Kidney (tissue), 14 donors: Measurements from ENCODE around the gene AGFG2. TPM values are rescaled to one million over a fixed set of nuclear protein-coding genes. Genes with fewer than 3 reads are reported as not detected.
"Not testable (repeated sequence)": the region's sequence is repeated elsewhere in the genome, so short reads cannot be mapped to it uniquely, and the experiment has no call there.

ENCODE experiments used
- DNase-seq, 5 donors: peaks; one replicate each; pipeline ENCODE4 v3.0.0-alpha.2; 2013 to 2020
- FAIRE-seq: peaks from 2 replicates; lab custom pipeline; 2012; peaks lifted over from hg19 to GRCh38; lab: Jason Lieb, UNC
- H3K27ac ChIP-seq, 2 donors: one replicate each; pipeline ENCODE4 v1.7.0; 2013; ENCODE audit warnings: low read depth in 2 of 2, low read length in 2 of 2, inconsistent platforms in 1 of 2
- H3K27me3 ChIP-seq: one replicate; pipeline ENCODE4 v1.7.1; 2013; ENCODE audit warnings: low read length, inconsistent platforms; ENCODE audit not compliant: control insufficient read depth, insufficient read depth
- H3K36me3 ChIP-seq, 3 donors: one replicate each; pipeline versions ENCODE4 v1.7.0 to v1.7.1; 2013; ENCODE audit warnings: low read length in 3 of 3, control low read depth in 1 of 3, inconsistent platforms in 1 of 3; ENCODE audit not compliant: insufficient read depth in 3 of 3, control insufficient read depth in 2 of 3
- H3K4me1 ChIP-seq, 3 donors: one replicate each; pipeline versions ENCODE4 v1.7.0 to v1.7.1; 2013; ENCODE audit warnings: low read length in 3 of 3, inconsistent platforms in 1 of 3, low read depth in 1 of 3; ENCODE audit not compliant: control insufficient read depth in 2 of 3, insufficient read depth in 2 of 3
- H3K4me3 ChIP-seq, 3 donors: one replicate each; pipeline versions ENCODE4 v1.7.0 to v1.8.1; 2013; ENCODE audit warnings: low read length in 3 of 3, control low read depth in 1 of 3, inconsistent platforms in 1 of 3
- H3K9ac ChIP-seq, 3 donors: one replicate each; pipeline versions ENCODE4 v1.7.0 to v1.7.1; 2013; ENCODE audit warnings: low read length in 3 of 3, control low read depth in 1 of 3, inconsistent platforms in 1 of 3
- H3K9me3 ChIP-seq, 3 donors: one replicate each; pipeline versions ENCODE4 v1.7.0 to v1.7.1; 2013; ENCODE audit warnings: low read length in 3 of 3, control low read depth in 1 of 3, inconsistent platforms in 1 of 3; ENCODE audit not compliant: control insufficient read depth in 2 of 3, insufficient read depth in 1 of 3
- CTCF ChIP-seq: IDR thresholded peaks from 3 replicates; pipeline ENCODE4 v1.5.1; 2012; ENCODE audit warnings: mild to moderate bottlenecking, moderate library complexity, borderline replicate concordance; ENCODE audit not compliant: insufficient read depth; ENCODE audit errors: extremely low read depth
- intact Hi-C: fragments of 100-400 bp; cut with DNase I; formaldehyde crosslinking; loops from one replicate; pipeline ENCODE4 v1.11.1; 2022
- polyA plus RNA-seq: library from polyadenylated mRNA; stranded (reverse); fragments of 350-450 nt; fragmentation: Illumina TruSeq; extraction: RNeasy Lipid Tissue Mini Kit (QIAGEN cat#74804); gene quantifications from one replicate; pipeline ENCODE4 v1.2.3, GENCODE V29; 2014; ENCODE audit warnings: low read depth, low replicate concordance; ENCODE audit not compliant: insufficient read depth
- total RNA-seq: library from RNA; stranded (reverse); fragmentation: NEBNext Ultra II Directional; extraction: Animal tissue kit (Norgen Biotek cat#: 25700); gene quantifications from one replicate; pipeline ENCODE4 v1.2.1, GENCODE V29; 2021
- donor health status: control.
- donor health status: control.
- donor health status: control.
- donor health status: control.
- donor health status: control.
- donor health status: DM: yes; HTN: yes; CAD: no.
- donor health status: Normal renal cell carcinoma (clear cell type).

The AGFG2 gene
- total and polyA plus RNA-seq, 2 donors from 2014 or later, result 24.3 to 37.3 TPM

GRCh38 chr7:100523192-100523591 lies 15.8 kb upstream of the AGFG2 start:
- H3K4me3 ChIP-seq, H3K36me3 ChIP-seq, FAIRE-seq, H3K27ac ChIP-seq, DNase-seq, H3K9me3 ChIP-seq, H3K9ac ChIP-seq, intact Hi-C loops, H3K27me3 ChIP-seq, H3K4me1 ChIP-seq: not testable (repeated sequence)

GRCh38 chr7:100528108-100528866 lies 10.7 kb upstream of the AGFG2 start:
- FAIRE-seq, H3K36me3 ChIP-seq, H3K4me3 ChIP-seq, DNase-seq, H3K27me3 ChIP-seq, intact Hi-C loops, H3K9me3 ChIP-seq, H3K27ac ChIP-seq, H3K4me1 ChIP-seq, H3K9ac ChIP-seq: not testable (repeated sequence)

- H3K4me3 ChIP-seq, result no peak overlapping the region
- intact Hi-C loops, result no loop called here
- DNase-seq (no peak), FAIRE-seq (no peak)
- TF ChIP-seq CTCF, result no peak
- no peaks in the 10 kb centered on the region for H3K4me1 ChIP-seq
- H3K9ac ChIP-seq, result no peak overlapping the region
- no peaks in the 10 kb centered on the region for H3K9me3 ChIP-seq
- H3K36me3 ChIP-seq, result no peaks in the 10 kb centered on the region
- no peaks in the 10 kb centered on the region for H3K27me3 ChIP-seq
- H3K27ac ChIP-seq, result no peak overlapping the region
Observed at GRCh38 chr7:100532165-100533022, 6.6 kb upstream of the AGFG2 start.

GRCh38 chr7:100535982-100536381 lies 3.0 kb upstream of the AGFG2 start:
- H3K36me3 ChIP-seq, intact Hi-C loops, H3K4me1 ChIP-seq, H3K9ac ChIP-seq, H3K27ac ChIP-seq, FAIRE-seq, H3K9me3 ChIP-seq, H3K27me3 ChIP-seq, DNase-seq, H3K4me3 ChIP-seq: not testable (repeated sequence)

GRCh38 chr7:100536695-100537094 lies 2.3 kb upstream of the AGFG2 start:
- H3K4me3 ChIP-seq, intact Hi-C loops, H3K9me3 ChIP-seq, DNase-seq, H3K27me3 ChIP-seq, H3K36me3 ChIP-seq, FAIRE-seq, H3K4me1 ChIP-seq, H3K27ac ChIP-seq, H3K9ac ChIP-seq: not testable (repeated sequence)
